HepG2 (cell line): ENCODE results near the gene SLC44A4. TPM values are rescaled to one million over a fixed set of nuclear protein-coding genes. Genes with fewer than 3 reads are reported as not detected.

ENCODE experiments used
- DDIT3 ChIP-seq: sonication (generic); formaldehyde crosslinking; IDR thresholded peaks from 2 replicates; pipeline ENCODE4 v1.4.0; 2020; ENCODE audit warnings: mild to moderate bottlenecking, missing genetic modification reagents
- EP300 ChIP-seq, 3 experiments: sonication (generic) in 1 of 3; formaldehyde crosslinking in 1 of 3; IDR thresholded peaks; 2 replicates each; pipeline versions ENCODE4 v1.5.1 to v1.6.1; 2011 to 2020; ENCODE audit warnings: low read depth in 2 of 3, low read length in 2 of 3, borderline replicate concordance in 1 of 3, improper control_type of control experiment in 1 of 3, mild to moderate bottlenecking in 1 of 3, missing genetic modification reagents in 1 of 3, moderate library complexity in 1 of 3
- FOXC1 ChIP-seq: sonication (generic); formaldehyde crosslinking; IDR thresholded peaks from 2 replicates; pipeline ENCODE4 v1.8.0; 2022; ENCODE audit warnings: mild to moderate bottlenecking, missing genetic modification reagents, borderline replicate concordance
- HES4 ChIP-seq: sonication (generic); formaldehyde crosslinking; IDR thresholded peaks from 2 replicates; pipeline ENCODE4 v1.9.0; 2021; ENCODE audit warnings: mild to moderate bottlenecking, missing genetic modification reagents, borderline replicate concordance
- MAFG ChIP-seq: sonication (generic); formaldehyde crosslinking; IDR thresholded peaks from 2 replicates; pipeline ENCODE4 v1.5.1; 2020; ENCODE audit warnings: mild to moderate bottlenecking, missing genetic modification reagents
- MEF2D ChIP-seq: sonication (generic); formaldehyde crosslinking; IDR thresholded peaks from 2 replicates; pipeline ENCODE4 v1.5.1; 2020; ENCODE audit warnings: mild to moderate bottlenecking, missing genetic modification reagents
- PHF20 ChIP-seq: sonication (generic); formaldehyde crosslinking; IDR thresholded peaks from 2 replicates; pipeline ENCODE4 v1.5.0; 2020; ENCODE audit warnings: mild to moderate bottlenecking, missing genetic modification reagents
- RAD21 ChIP-seq: fragments of 450-650 bp; formaldehyde crosslinking; IDR thresholded peaks from 2 replicates; pipeline ENCODE4 v1.5.0; 2020; ENCODE audit warnings: mild to moderate bottlenecking
- RFXAP ChIP-seq: sonication (generic); formaldehyde crosslinking; IDR thresholded peaks from 2 replicates; pipeline ENCODE4 v1.4.0; 2020; ENCODE audit warnings: missing genetic modification reagents, borderline replicate concordance
- SATB2 ChIP-seq: sonication (generic); formaldehyde crosslinking; IDR thresholded peaks from 2 replicates; pipeline ENCODE4 v1.5.0; 2020; ENCODE audit warnings: missing genetic modification reagents
- ZC3H13 ChIP-seq: sonication (generic); formaldehyde crosslinking; IDR thresholded peaks from 2 replicates; pipeline ENCODE4 v1.8.1; 2023; ENCODE audit warnings: mild to moderate bottlenecking, missing genetic modification reagents, moderate library complexity
- ZMYM3 ChIP-seq: sonication (generic); formaldehyde crosslinking; IDR thresholded peaks from 2 replicates; pipeline ENCODE4 v1.5.1; 2020; ENCODE audit warnings: mild to moderate bottlenecking, missing genetic modification reagents
- ZNF274 ChIP-seq: sonication (generic); formaldehyde crosslinking; IDR thresholded peaks from 2 replicates; pipeline ENCODE4 v1.5.1; 2020; ENCODE audit warnings: mild to moderate bottlenecking, missing genetic modification reagents
- ZNF510 ChIP-seq: sonication (generic); formaldehyde crosslinking; IDR thresholded peaks from 2 replicates; pipeline ENCODE4 v1.4.0; 2020; ENCODE audit warnings: low read depth, mild to moderate bottlenecking, missing genetic modification reagents
- ZNF563 ChIP-seq: sonication (generic); formaldehyde crosslinking; IDR thresholded peaks from 2 replicates; pipeline ENCODE4 v1.8.0; 2022; ENCODE audit warnings: mild to moderate bottlenecking, moderate library complexity, missing genetic modification reagents
- polyA plus RNA-seq, 8 experiments: library from polyadenylated mRNA; depleted of rRNA in 3 of 8; stranded (reverse) in 7 of 8; unstranded in 1 of 8; fragments of >200 nt; fragmentation: Illumina TruSeq in 4 of 8; extraction: Trizol in 4 of 8; gene quantifications; 2 replicates each; pipeline versions ENCODE4 v1.2.1 to v1.2.3, GENCODE V29; 2011 to 2016; ENCODE audit warnings: low read depth in 4 of 8, missing spikeins in 1 of 8, mixed read lengths in 1 of 8; ENCODE audit not compliant: insufficient read depth in 1 of 8
- total RNA-seq, 5 experiments: library from RNA; depleted of rRNA; stranded (reverse); fragments of >200 nt; fragmentation: Illumina TruSeq; extraction: Trizol; gene quantifications; 2 replicates each; pipeline ENCODE4 v1.2.3, GENCODE V29; 2016; ENCODE audit warnings: low read depth in 1 of 5
- TF ChIP-seq, protein P1 (sequence below), 2 experiments: fragments of 450-650 bp in 1 of 2; sonication (generic) in 1 of 2; formaldehyde crosslinking; IDR thresholded peaks; 2 replicates each; pipeline versions ENCODE4 v1.5.0 to v1.8.0; 2020 to 2022; ENCODE audit warnings: mild to moderate bottlenecking in 1 of 2, missing genetic modification reagents in 1 of 2
- TF ChIP-seq, protein P2 (sequence below): IDR thresholded peaks from 2 replicates; pipeline ENCODE4 v1.6.1; 2016; ENCODE audit warnings: low read depth, borderline replicate concordance
- TF ChIP-seq, protein P3 (sequence below): sonication (generic); formaldehyde crosslinking; IDR thresholded peaks from 2 replicates; pipeline ENCODE4 v1.8.0; 2022; ENCODE audit warnings: low read depth, missing genetic modification reagents
- TF ChIP-seq, protein P4 (sequence below), 2 experiments: IDR thresholded peaks; 2 replicates each; pipeline ENCODE4 v1.6.1; 2011 to 2012; ENCODE audit warnings: low read length in 2 of 2, borderline replicate concordance in 1 of 2, low read depth in 1 of 2, mild to moderate bottlenecking in 1 of 2, moderate library complexity in 1 of 2

SLC44A4 gene
- total and polyA plus RNA-seq, 2 of the 13 experiments (the other 11 are each of a cell fraction or from before 2014, with no cell fraction given) = 3.5 to 5.9 TPM

GRCh38 chr6:31897612-31898382 is 19.0 kb upstream of the SLC44A4 start, which contains the start of gene EHMT2 (continued):
- TF ChIP-seq, protein P1, sequence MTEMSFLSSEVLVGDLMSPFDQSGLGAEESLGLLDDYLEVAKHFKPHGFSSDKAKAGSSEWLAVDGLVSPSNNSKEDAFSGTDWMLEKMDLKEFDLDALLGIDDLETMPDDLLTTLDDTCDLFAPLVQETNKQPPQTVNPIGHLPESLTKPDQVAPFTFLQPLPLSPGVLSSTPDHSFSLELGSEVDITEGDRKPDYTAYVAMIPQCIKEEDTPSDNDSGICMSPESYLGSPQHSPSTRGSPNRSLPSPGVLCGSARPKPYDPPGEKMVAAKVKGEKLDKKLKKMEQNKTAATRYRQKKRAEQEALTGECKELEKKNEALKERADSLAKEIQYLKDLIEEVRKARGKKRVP (CRISPR knock-in tag; IDR thresholded peaks at IDR 0.05) = no peak
- TF ChIP-seq ZNF563 (CRISPR knock-in tag) (0 out of 2 replicates have a peak, but pooled peaks have one; percentile 41), ZNF274 (CRISPR knock-in tag) (no peak), MAFG (CRISPR knock-in tag) (no peak), ZMYM3 (peak; percentile 53; the same call in 1 of the 2 replicates), DDIT3 (no peak), ZNF510 (CRISPR knock-in tag) (0 out of 2 replicates have a peak, but pooled peaks have one; percentile 42), FOXC1 (CRISPR knock-in tag) (peak; percentile 57; the same call in 1 of the 2 replicates), ZC3H13 (peak; percentile 83; the same call in 1 of the 2 replicates), EP300 (IDR thresholded peaks at IDR 0.05; ENCODE audit: low read depth in 2 of 2, low read length in 2 of 2) (0 out of 4 replicates have a peak, but pooled peaks of 1 of the 2 experiments have one; percentile 11), EP300 (CRISPR knock-in tag; IDR thresholded peaks at IDR 0.05; ENCODE audit: borderline replicate concordance) (no peak), HES4 (CRISPR knock-in tag) (no peak), SATB2 (CRISPR knock-in tag) (0 out of 2 replicates have a peak, but pooled peaks have one; percentile 1), PHF20 (peak; percentile 49; the same call in 1 of the 2 replicates), MEF2D (CRISPR knock-in tag) (peak; percentile 31; the same call in 1 of the 2 replicates), RAD21 (CRISPR knock-in tag) (0 out of 2 replicates have a peak, but pooled peaks have one; percentile 11), RFXAP (CRISPR knock-in tag) (no peak)
- TF ChIP-seq, protein P2, sequence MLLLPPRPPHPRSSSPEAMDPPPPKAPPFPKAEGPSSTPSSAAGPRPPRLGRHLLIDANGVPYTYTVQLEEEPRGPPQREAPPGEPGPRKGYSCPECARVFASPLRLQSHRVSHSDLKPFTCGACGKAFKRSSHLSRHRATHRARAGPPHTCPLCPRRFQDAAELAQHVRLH (CRISPR knock-in tag) = peak; percentile 15; the same call in 1 of the 2 replicates
- TF ChIP-seq, protein P3, sequence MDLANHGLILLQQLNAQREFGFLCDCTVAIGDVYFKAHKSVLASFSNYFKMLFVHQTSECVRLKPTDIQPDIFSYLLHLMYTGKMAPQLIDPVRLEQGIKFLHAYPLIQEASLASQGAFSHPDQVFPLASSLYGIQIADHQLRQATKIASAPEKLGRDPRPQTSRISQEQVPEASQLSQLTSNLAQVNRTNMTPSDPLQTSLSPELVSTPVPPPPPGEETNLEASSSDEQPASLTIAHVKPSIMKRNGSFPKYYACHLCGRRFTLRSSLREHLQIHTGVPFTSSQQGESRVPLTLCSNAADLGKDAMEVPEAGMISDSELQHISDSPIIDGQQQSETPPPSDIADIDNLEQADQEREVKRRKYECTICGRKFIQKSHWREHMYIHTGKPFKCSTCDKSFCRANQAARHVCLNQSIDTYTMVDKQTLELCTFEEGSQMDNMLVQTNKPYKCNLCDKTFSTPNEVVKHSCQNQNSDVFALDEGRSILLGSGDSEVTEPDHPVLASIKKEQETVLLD (CRISPR knock-in tag) = peak; percentile 96
- TF ChIP-seq, protein P4, sequence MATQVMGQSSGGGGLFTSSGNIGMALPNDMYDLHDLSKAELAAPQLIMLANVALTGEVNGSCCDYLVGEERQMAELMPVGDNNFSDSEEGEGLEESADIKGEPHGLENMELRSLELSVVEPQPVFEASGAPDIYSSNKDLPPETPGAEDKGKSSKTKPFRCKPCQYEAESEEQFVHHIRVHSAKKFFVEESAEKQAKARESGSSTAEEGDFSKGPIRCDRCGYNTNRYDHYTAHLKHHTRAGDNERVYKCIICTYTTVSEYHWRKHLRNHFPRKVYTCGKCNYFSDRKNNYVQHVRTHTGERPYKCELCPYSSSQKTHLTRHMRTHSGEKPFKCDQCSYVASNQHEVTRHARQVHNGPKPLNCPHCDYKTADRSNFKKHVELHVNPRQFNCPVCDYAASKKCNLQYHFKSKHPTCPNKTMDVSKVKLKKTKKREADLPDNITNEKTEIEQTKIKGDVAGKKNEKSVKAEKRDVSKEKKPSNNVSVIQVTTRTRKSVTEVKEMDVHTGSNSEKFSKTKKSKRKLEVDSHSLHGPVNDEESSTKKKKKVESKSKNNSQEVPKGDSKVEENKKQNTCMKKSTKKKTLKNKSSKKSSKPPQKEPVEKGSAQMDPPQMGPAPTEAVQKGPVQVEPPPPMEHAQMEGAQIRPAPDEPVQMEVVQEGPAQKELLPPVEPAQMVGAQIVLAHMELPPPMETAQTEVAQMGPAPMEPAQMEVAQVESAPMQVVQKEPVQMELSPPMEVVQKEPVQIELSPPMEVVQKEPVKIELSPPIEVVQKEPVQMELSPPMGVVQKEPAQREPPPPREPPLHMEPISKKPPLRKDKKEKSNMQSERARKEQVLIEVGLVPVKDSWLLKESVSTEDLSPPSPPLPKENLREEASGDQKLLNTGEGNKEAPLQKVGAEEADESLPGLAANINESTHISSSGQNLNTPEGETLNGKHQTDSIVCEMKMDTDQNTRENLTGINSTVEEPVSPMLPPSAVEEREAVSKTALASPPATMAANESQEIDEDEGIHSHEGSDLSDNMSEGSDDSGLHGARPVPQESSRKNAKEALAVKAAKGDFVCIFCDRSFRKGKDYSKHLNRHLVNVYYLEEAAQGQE (IDR thresholded peaks at IDR 0.05; ENCODE audit: borderline replicate concordance in 1 of 2, low read depth in 1 of 2, low read length in 2 of 2) = no peak
